Measurements from ENCODE around the gene ACOXL. TPM values are rescaled to one million over a fixed set of nuclear protein-coding genes. Genes with fewer than 3 reads are reported as not detected.

Gene ACOXL
- total RNA-seq, 4 donors from 2014 or later = 1.2 to 10.6 (median 2.1) TPM

DNA sequence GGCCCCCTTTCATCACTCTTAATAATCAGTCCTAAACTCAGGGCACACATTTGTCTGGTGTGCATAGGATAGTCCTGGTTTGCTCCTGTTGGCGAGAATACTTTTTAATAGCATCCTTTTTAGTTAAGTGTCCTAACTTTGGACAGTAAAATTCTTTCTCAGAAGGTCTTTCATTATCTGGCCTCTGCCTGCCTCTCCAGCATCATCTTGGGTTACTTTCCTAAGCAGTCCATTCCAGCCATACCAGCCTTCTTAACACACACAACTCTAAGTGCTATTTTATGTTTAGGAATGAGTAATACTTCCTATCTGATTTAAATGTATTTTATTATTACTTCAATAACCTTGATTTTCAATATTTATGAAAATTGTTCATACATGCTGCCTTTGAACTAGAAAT, 151.0 kb downstream of the ACOXL start:
- no peak for TF ChIP-seq POLR2A (IDR thresholded peaks at IDR 0.05)
- TF ChIP-seq, protein P1, sequence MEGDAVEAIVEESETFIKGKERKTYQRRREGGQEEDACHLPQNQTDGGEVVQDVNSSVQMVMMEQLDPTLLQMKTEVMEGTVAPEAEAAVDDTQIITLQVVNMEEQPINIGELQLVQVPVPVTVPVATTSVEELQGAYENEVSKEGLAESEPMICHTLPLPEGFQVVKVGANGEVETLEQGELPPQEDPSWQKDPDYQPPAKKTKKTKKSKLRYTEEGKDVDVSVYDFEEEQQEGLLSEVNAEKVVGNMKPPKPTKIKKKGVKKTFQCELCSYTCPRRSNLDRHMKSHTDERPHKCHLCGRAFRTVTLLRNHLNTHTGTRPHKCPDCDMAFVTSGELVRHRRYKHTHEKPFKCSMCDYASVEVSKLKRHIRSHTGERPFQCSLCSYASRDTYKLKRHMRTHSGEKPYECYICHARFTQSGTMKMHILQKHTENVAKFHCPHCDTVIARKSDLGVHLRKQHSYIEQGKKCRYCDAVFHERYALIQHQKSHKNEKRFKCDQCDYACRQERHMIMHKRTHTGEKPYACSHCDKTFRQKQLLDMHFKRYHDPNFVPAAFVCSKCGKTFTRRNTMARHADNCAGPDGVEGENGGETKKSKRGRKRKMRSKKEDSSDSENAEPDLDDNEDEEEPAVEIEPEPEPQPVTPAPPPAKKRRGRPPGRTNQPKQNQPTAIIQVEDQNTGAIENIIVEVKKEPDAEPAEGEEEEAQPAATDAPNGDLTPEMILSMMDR (IDR thresholded peaks at IDR 0.05) = no peak
- 95 to 97% methylated on average over 1 of the region's 1 CpG for WGBS, 2 donors
- DNase-seq = no peak
- Histone ChIP-seq H3K4me3 (replicated peaks in 1 of 3) (no peak overlapping the region), H3K36me3 (no peaks in the 10 kb centered on the region), H3K9me3 (no peaks in the 10 kb centered on the region), H3K4me1 (no peaks in the 10 kb centered on the region), H3K27me3 (no peaks in the 10 kb centered on the region), H3K27ac (no peak overlapping the region)
- intact Hi-C loops (cut with DNase I) = no loop called here

DNA sequence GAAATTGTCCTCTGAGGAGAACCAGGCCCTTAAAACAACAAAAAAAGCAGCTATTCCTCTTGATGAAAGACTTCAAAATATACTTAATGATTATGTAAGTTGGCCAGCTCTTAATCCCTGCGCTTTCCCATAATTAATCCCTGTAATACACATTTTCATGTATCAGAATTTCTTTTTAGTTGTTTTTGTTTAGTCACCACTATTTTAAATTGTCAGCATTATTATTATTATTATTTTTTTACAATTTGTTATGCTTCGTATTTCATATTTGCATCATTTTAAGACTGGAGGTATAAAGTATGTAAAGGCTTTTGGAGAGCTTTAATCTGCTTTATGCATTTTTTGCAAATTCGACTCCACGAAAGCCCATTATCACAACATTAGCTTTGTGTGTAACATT, 152.9 kb downstream of the ACOXL start:
- no peaks in the 10 kb centered on the region for H3K4me1 ChIP-seq
- DNase-seq = no peak
- H3K36me3 ChIP-seq = no peaks in the 10 kb centered on the region
- intact Hi-C loops (cut with DNase I) = no loop called here
- no peak overlapping the region for H3K27ac ChIP-seq
- no peaks in the 10 kb centered on the region for H3K27me3 ChIP-seq
- TF ChIP-seq POLR2A (IDR thresholded peaks at IDR 0.05) = no peak
- TF ChIP-seq, protein P1 (IDR thresholded peaks at IDR 0.05) = no peak
- H3K9me3 ChIP-seq = no peaks in the 10 kb centered on the region
- 79 to 89% methylated on average over 4 of the region's 4 CpGs for WGBS, 2 donors
- no peak overlapping the region for H3K4me3 ChIP-seq (replicated peaks in 1 of 3)

DNA sequence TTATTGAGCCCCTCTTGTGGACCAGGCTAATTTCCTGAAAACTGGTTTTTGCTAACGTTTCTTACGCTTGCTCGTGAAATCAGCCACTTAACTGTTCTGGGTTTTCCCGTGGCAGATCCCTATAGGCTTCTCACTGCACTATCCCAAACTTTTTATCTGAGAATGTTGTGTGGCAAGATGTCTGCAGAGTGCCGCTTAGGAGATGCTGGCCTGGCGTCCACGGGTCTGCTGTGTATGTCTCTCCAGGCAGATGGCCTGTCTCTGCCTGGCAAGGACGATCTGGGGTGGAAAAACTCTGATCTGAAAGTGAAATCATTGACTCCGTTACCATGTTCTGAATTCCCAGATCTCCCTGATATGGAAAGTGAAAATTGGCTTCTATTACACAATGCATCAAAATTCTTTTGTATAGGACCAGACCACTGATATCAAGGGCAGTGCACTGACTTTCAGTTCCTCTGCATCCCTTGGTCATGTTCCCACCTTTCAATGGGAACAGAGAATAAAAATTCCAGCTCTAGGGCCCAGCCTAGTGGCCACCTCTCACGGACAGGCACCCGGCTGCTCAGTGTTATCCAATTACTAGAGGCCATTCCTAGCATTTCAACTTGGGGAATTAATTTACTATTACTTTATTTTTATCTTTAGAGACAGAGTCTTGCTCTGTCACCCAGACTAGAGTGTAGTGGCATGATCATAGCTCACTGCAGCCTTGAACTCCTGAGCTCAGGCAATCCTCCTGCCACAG, 154.6 kb downstream of the ACOXL start:
- no peak for TF ChIP-seq POLR2A (IDR thresholded peaks at IDR 0.05)
- TF ChIP-seq, protein P1 (IDR thresholded peaks at IDR 0.05) = no peak
- Histone ChIP-seq H3K4me1 (no peaks in the 10 kb centered on the region), H3K27ac (no peak overlapping the region), H3K4me3 (replicated peaks in 1 of 3) (no peak overlapping the region), H3K36me3 (no peaks in the 10 kb centered on the region), H3K9me3 (no peaks in the 10 kb centered on the region), H3K27me3 (no peaks in the 10 kb centered on the region)
- intact Hi-C loops (cut with DNase I) = no loop called here
- WGBS, 2 donors = 83 to 96% methylated on average over 11 of the region's 11 CpGs
- no peak for DNase-seq

DNA sequence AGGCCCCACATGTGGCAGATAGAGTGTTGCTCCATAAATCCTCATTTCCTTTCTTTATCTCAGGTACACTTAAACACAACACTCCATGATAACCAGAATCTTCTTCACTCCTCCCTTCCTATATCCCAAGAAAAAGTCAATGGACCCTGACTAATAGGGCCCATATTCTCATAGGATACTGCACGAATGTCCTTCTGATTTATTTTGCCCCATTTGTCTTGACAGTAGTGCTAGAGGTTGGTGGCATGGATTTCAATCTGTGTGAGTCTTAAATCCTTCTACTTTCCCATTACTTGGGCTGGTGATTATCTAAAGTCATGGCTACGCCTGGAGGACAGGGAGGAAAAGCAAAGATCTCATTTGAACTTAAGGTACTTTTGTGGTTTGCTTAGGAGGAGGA, 156.0 kb downstream of the ACOXL start:
- no peak overlapping the region for H3K4me3 ChIP-seq (replicated peaks in 1 of 3)
- DNase-seq = no peak

DNA sequence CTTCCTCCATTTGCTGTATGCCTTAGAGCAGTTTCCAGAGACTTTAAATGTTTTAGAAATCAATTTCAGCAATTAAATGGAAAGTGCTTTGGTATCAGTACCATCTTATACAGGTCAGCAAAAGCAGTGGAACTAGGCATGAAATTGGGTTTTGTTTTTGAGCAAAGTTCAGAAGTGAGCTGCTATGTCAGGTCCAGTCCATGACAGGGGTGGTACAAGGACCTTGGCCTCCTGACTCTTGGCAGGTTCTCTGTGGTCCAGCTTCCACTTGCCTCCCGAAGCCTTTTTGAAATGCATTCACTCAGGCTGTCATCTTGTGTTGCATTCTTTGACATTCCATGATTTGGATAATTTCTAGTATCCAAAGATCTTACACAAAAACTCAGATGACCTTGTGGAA, 159.3 kb downstream of the ACOXL start:
- no peak for TF ChIP-seq POLR2A (IDR thresholded peaks at IDR 0.05)
- TF ChIP-seq, protein P1 (IDR thresholded peaks at IDR 0.05) = no peak
- Histone ChIP-seq H3K27ac (no peak overlapping the region), H3K27me3 (no peaks in the 10 kb centered on the region), H3K9me3 (no peaks in the 10 kb centered on the region), H3K36me3 (no peaks in the 10 kb centered on the region), H3K4me1 (no peaks in the 10 kb centered on the region), H3K4me3 (replicated peaks in 1 of 3) (no peak overlapping the region)
- no peak for DNase-seq
- intact Hi-C loops (cut with DNase I) = no loop called here
- 0% methylated on average over 1 of the region's 1 CpG for WGBS, 2 donors

More for the DNA sequence above, 156.0 kb downstream of the ACOXL start:
- 90 to 93% methylated on average over 2 of the region's 2 CpGs for WGBS, 2 donors
- Histone ChIP-seq H3K27ac (no peak overlapping the region), H3K27me3 (no peaks in the 10 kb centered on the region), H3K36me3 (no peaks in the 10 kb centered on the region), H3K4me1 (no peaks in the 10 kb centered on the region), H3K9me3 (no peaks in the 10 kb centered on the region)
- intact Hi-C loops (cut with DNase I) = no loop called here
- TF ChIP-seq, protein P1 (IDR thresholded peaks at IDR 0.05) = no peak
- TF ChIP-seq POLR2A (IDR thresholded peaks at IDR 0.05) = no peak
